H1 (cell line): ENCODE measurements around the gene PSME1. TPM values are rescaled to one million over a fixed set of nuclear protein-coding genes. Genes with fewer than 3 reads are reported as not detected.

Experiments
- CTCF ChIA-PET: fragments of 300-600 bp; sonication (Branson Sonifier 250); formaldehyde crosslinking; loops from one replicate; lab custom pipeline; 2021; ENCODE audit not compliant: partially characterized antibody; lab: Charles Lee
- POLR2A ChIA-PET: fragments of 300-600 bp; sonication (Branson Sonifier 250); formaldehyde crosslinking; loops from one replicate; lab custom pipeline; 2021; ENCODE audit warnings: inconsistent platforms; ENCODE audit not compliant: partially characterized antibody; lab: Charles Lee
- DNase-seq, 2 experiments: peaks; one replicate each; pipeline versions ENCODE4 v3.0.0 to v3.0.0-alpha.2; 2010 to 2022; ENCODE audit warnings: low spot score in 2 of 2, low read depth in 1 of 2, mixed read lengths in 1 of 2
- FAIRE-seq: peaks from 2 replicates; lab custom pipeline; 2011; peaks lifted over from hg19 to GRCh38; lab: Jason Lieb, UNC
- H2AFZ ChIP-seq: 2 replicates; pipeline ENCODE4 v1.8.1; 2012; ENCODE audit warnings: low read length, inconsistent platforms
- H2AK5ac ChIP-seq: 2 replicates; pipeline ENCODE4 v1.6.1; 2013; ENCODE audit warnings: low read depth, low read length
- H2BK120ac ChIP-seq: replicated peaks from 2 replicates; pipeline ENCODE3; 2013; ENCODE audit warnings: low read depth, low read length, inconsistent platforms
- H2BK12ac ChIP-seq: 2 replicates; pipeline ENCODE4 v1.6.1; 2013; ENCODE audit warnings: low read depth, low read length
- H2BK15ac ChIP-seq: 2 replicates; pipeline ENCODE4 v1.6.1; 2013; ENCODE audit warnings: low read length
- H2BK20ac ChIP-seq: 2 replicates; pipeline ENCODE4 v1.6.1; 2013; ENCODE audit warnings: low read length
- H2BK5ac ChIP-seq: 2 replicates; pipeline ENCODE4 v1.6.1; 2013; ENCODE audit warnings: low read depth, low read length
- H3K14ac ChIP-seq: 2 replicates; pipeline ENCODE4 v1.6.1; 2013; ENCODE audit warnings: inconsistent platforms; ENCODE audit not compliant: insufficient read length
- H3K18ac ChIP-seq: 2 replicates; pipeline ENCODE4 v1.6.1; 2013; ENCODE audit warnings: low read length; ENCODE audit errors: extremely low read depth
- H3K23ac ChIP-seq: 2 replicates; pipeline ENCODE4 v1.6.1; 2013; ENCODE audit warnings: inconsistent platforms; ENCODE audit not compliant: insufficient read length
- H3K23me2 ChIP-seq: 2 replicates; pipeline ENCODE4 v1.6.1; 2013; ENCODE audit warnings: low read depth, low read length
- H3K27ac ChIP-seq: 2 replicates; pipeline ENCODE4 v1.6.1; 2011; ENCODE audit warnings: low read depth, low read length, inconsistent platforms
- H3K27me3 ChIP-seq, 4 experiments: replicated peaks in 1 of 4; 1 replicate in 1 of 4; 2 replicates in 3 of 4; pipeline versions ENCODE4 v1.6.1 to v1.8.1; 2011 to 2013; ENCODE audit warnings: low read length in 3 of 4, mild to moderate bottlenecking in 3 of 4, inconsistent platforms in 2 of 4, mixed read lengths in 2 of 4, moderate library complexity in 1 of 4; ENCODE audit not compliant: control insufficient read depth in 3 of 4, insufficient read depth in 3 of 4; ENCODE audit errors: extremely low read depth in 1 of 4
- H3K36me3 ChIP-seq, 4 experiments: 2 replicates each; pipeline versions ENCODE4 v1.6.1 to v1.8.1; 2011 to 2013; ENCODE audit warnings: mild to moderate bottlenecking in 4 of 4, low read length in 3 of 4, moderate library complexity in 2 of 4, control low read depth in 1 of 4, inconsistent platforms in 1 of 4; ENCODE audit not compliant: insufficient read depth in 4 of 4, control insufficient read depth in 2 of 4
- H3K4ac ChIP-seq: replicated peaks from 2 replicates; pipeline ENCODE3; 2013; ENCODE audit warnings: low read length, low read depth, mixed read lengths, inconsistent platforms; ENCODE audit not compliant: insufficient read length
- H3K4me1 ChIP-seq, 4 experiments: replicated peaks in 1 of 4; 1 replicate in 1 of 4; 2 replicates in 3 of 4; pipeline versions ENCODE4 v1.6.1 to v1.8.1; 2011 to 2013; ENCODE audit warnings: low read length in 3 of 4, inconsistent platforms in 2 of 4, mixed read lengths in 1 of 4; ENCODE audit not compliant: insufficient read depth in 4 of 4, control insufficient read depth in 3 of 4
- H3K4me2 ChIP-seq, 2 experiments: 2 replicates each; pipeline versions ENCODE4 v1.6.1 to v1.8.1; 2011 to 2013; ENCODE audit warnings: low read depth in 2 of 2, low read length in 2 of 2, control low read depth in 1 of 2, inconsistent platforms in 1 of 2, mild to moderate bottlenecking in 1 of 2; ENCODE audit not compliant: insufficient read depth in 1 of 2
- H3K4me3 ChIP-seq, 4 experiments: fragments of 200-600, 300-600 bp in 1 of 4; sonication (generic), shearing (Covaris generic), sonication (Bioruptor Twin) in 1 of 4; 2 replicates each; pipeline versions ENCODE4 v1.5.1 to v1.8.1; 2011 to 2016; ENCODE audit warnings: low read length in 4 of 4, low read depth in 3 of 4, control low read depth in 2 of 4, inconsistent platforms in 2 of 4, mild to moderate bottlenecking in 2 of 4, mixed read lengths in 1 of 4, moderate library complexity in 1 of 4; ENCODE audit not compliant: insufficient read depth in 2 of 4; ENCODE audit errors: extremely low read depth in 1 of 4
- H3K56ac ChIP-seq: replicated peaks from 2 replicates; pipeline ENCODE3; 2013; ENCODE audit warnings: low read depth, mild to moderate bottlenecking, mixed read lengths, low read length, inconsistent platforms; ENCODE audit not compliant: insufficient read length
- H3K79me1 ChIP-seq: 2 replicates; pipeline ENCODE4 v1.6.1; 2013; ENCODE audit warnings: low read depth, low read length, control low read depth
- H3K79me2 ChIP-seq, 2 experiments: 2 replicates each; pipeline versions ENCODE4 v1.6.1 to v1.8.1; 2012 to 2013; ENCODE audit warnings: low read length in 2 of 2, mild to moderate bottlenecking in 2 of 2, inconsistent platforms in 1 of 2; ENCODE audit not compliant: insufficient read depth in 2 of 2, control insufficient read depth in 1 of 2
- H3K9ac ChIP-seq, 4 experiments: replicated peaks in 1 of 4; 1 replicate in 1 of 4; 2 replicates in 3 of 4; pipeline versions ENCODE4 v1.6.1 to v1.8.1; 2011 to 2013; ENCODE audit warnings: low read depth in 3 of 4, low read length in 3 of 4, control low read depth in 2 of 4, mild to moderate bottlenecking in 2 of 4, moderate library complexity in 2 of 4, inconsistent platforms in 1 of 4; ENCODE audit errors: extremely low read depth in 1 of 4
- H3K9me3 ChIP-seq, 2 experiments: 2 replicates each; pipeline versions ENCODE4 v1.6.1 to v1.8.1; 2012 to 2013; ENCODE audit warnings: mild to moderate bottlenecking in 2 of 2, moderate library complexity in 2 of 2, control low read depth in 1 of 2, inconsistent platforms in 1 of 2, low read depth in 1 of 2, low read length in 1 of 2, mixed read lengths in 1 of 2; ENCODE audit not compliant: insufficient read depth in 2 of 2
- H4K20me1 ChIP-seq, 2 experiments: replicated peaks in 1 of 2; 2 replicates each; pipeline versions ENCODE3 to v1.8.1; 2011 to 2013; ENCODE audit warnings: inconsistent platforms in 2 of 2, low read length in 2 of 2, mild to moderate bottlenecking in 1 of 2; ENCODE audit not compliant: insufficient read depth in 2 of 2, control insufficient read depth in 1 of 2
- H4K5ac ChIP-seq: 2 replicates; pipeline ENCODE4 v1.6.1; 2013; ENCODE audit warnings: low read length, low read depth, mixed read lengths, inconsistent platforms; ENCODE audit not compliant: insufficient read length
- H4K8ac ChIP-seq: 2 replicates; pipeline ENCODE4 v1.8.0; 2013; ENCODE audit warnings: mild to moderate bottlenecking, moderate library complexity, low read length, inconsistent platforms; ENCODE audit not compliant: insufficient read depth; ENCODE audit errors: extremely low read depth
- H4K91ac ChIP-seq: replicated peaks from 2 replicates; pipeline ENCODE3; 2013; ENCODE audit warnings: low read length, mixed read lengths, inconsistent platforms; ENCODE audit not compliant: insufficient read length
- BACH1 ChIP-seq: IDR thresholded peaks from 2 replicates; pipeline ENCODE4 v1.6.1; 2012; ENCODE audit warnings: low read length, improper control_type of control experiment
- CBX5 ChIP-seq: fragments of 300-800, 300-1000 bp; sonication (generic); IDR thresholded peaks from 2 replicates; pipeline ENCODE4 v1.7.1; 2016; ENCODE audit warnings: antibody characterized with exemption, low read length, low read depth
- CBX8 ChIP-seq: fragments of 300-800, 300-1000 bp; sonication (generic); IDR thresholded peaks from 2 replicates; pipeline ENCODE4 v1.7.1; 2016; ENCODE audit warnings: low read depth, low read length, borderline replicate concordance
- CHD1 ChIP-seq: IDR thresholded peaks from 2 replicates; pipeline ENCODE4 v1.6.1; 2012; ENCODE audit warnings: low read depth, low read length, improper control_type of control experiment
- CTBP2 ChIP-seq: IDR thresholded peaks from 2 replicates; pipeline ENCODE4 v1.7.0; 2011; ENCODE audit warnings: borderline replicate concordance, mild to moderate bottlenecking, moderate library complexity, mixed read lengths, low read length; ENCODE audit not compliant: insufficient read depth, insufficient read length
- GTF2F1 ChIP-seq: IDR thresholded peaks from 2 replicates; pipeline ENCODE4 v1.6.1; 2012; ENCODE audit warnings: low read depth, low read length, improper control_type of control experiment, borderline replicate concordance
- HDAC6 ChIP-seq: IDR thresholded peaks from one replicate; pipeline ENCODE4 v1.7.1; 2012; ENCODE audit warnings: low read depth, mild to moderate bottlenecking, inconsistent platforms, low read length, moderate library complexity
- KDM4A ChIP-seq: IDR thresholded peaks from one replicate; pipeline ENCODE4 v1.7.1; 2012; ENCODE audit warnings: low read depth, mild to moderate bottlenecking, moderate library complexity, low read length, inconsistent platforms; ENCODE audit not compliant: severe bottlenecking
- NRF1 ChIP-seq: IDR thresholded peaks from 2 replicates; pipeline ENCODE4 v1.6.1; 2011; ENCODE audit warnings: mild to moderate bottlenecking, low read depth, low read length, improper control_type of control experiment
- SP2 ChIP-seq: IDR thresholded peaks from 2 replicates; pipeline ENCODE4 v1.6.1; 2012; ENCODE audit warnings: mild to moderate bottlenecking, low read length, inconsistent platforms
- SP4 ChIP-seq: IDR thresholded peaks from 2 replicates; pipeline ENCODE4 v1.6.1; 2012; ENCODE audit warnings: low read length, inconsistent platforms
- YY1 ChIP-seq: IDR thresholded peaks from 2 replicates; pipeline ENCODE4 v1.6.1; 2011; ENCODE audit warnings: low read depth, mild to moderate bottlenecking, low read length
- WGBS, 2 experiments: shearing (Covaris generic) in 1 of 2; methylation state at CpG; one replicate each; pipeline versions ENCODE4 v1.1.6 to v1.1.7; 2013 to 2015; ENCODE audit warnings: low lambda C conversion rate in 2 of 2, mixed read lengths in 2 of 2, inconsistent platforms in 1 of 2, low coverage in 1 of 2, missing lambda C conversion rate in 1 of 2; ENCODE audit not compliant: insufficient replicate concordance in 2 of 2, insufficient coverage in 1 of 2, insufficient read length in 1 of 2; ENCODE audit errors: extremely low coverage in 1 of 2, missing lambda C conversion rate in 1 of 2; 5-methylcytosine and 5-hydroxymethylcytosine counted together
- polyA plus RNA-seq, 7 experiments: library from polyadenylated mRNA; depleted of rRNA in 3 of 7; stranded (reverse) in 5 of 7; unstranded in 2 of 7; fragments of >200 nt in 5 of 7; fragments of 200-250 nt in 2 of 7; gene quantifications; 1 replicate in 5 of 7; 2 replicates in 1 of 7; 4 replicates in 1 of 7; pipeline versions ENCODE4 v1.2.1 to v1.2.3, GENCODE V29; 2011 to 2013; ENCODE audit warnings: missing spikeins in 2 of 7, mixed read lengths in 2 of 7
- total RNA-seq: library from RNA; stranded (reverse); fragmentation: NEBNext Ultra II Directional; extraction: Animal tissue kit (Norgen Biotek cat#: 25700); gene quantifications from 2 replicates; pipeline ENCODE4 v1.2.1, GENCODE V29; 2021

The PSME1 gene
- total and polyA plus RNA-seq, 2 of the 8 experiments (the other 6 are each of a cell fraction or from before 2014, with no cell fraction given): 74.9 to 85.9 TPM

- no peak overlapping the region for H2BK15ac ChIP-seq
- H3K36me3 ChIP-seq: peaks cover 7 to 28% (median 23%) of the 10 kb centered on the region in 4 experiments; a peak in 6 of 8 replicates
- H3K4me1 ChIP-seq: no peaks in the 10 kb centered on the region
- POLR2A ChIA-PET: interaction anchor here (0.6 to 11.1 kb wide), 9 partner anchors 7 to 83 kb away, joined by 3 to 96 read pairs (median 3); partner anchors contain the start of genes DCAF11, IRF9, NRL and PCK2
- H3K27ac ChIP-seq: no peak overlapping the region
- H3K23ac ChIP-seq: no peak overlapping the region
- H4K91ac ChIP-seq: no peak overlapping the region
- no peak overlapping the region for H2AFZ ChIP-seq
- H3K18ac ChIP-seq: no peak overlapping the region
- no peak overlapping the region for H3K9ac ChIP-seq
- no peak overlapping the region for H4K8ac ChIP-seq
- no peak overlapping the region for H3K14ac ChIP-seq
- no peak overlapping the region for H3K4ac ChIP-seq
- H3K9me3 ChIP-seq: no peaks in the 10 kb centered on the region
- H2BK5ac ChIP-seq: no peak overlapping the region
- H3K79me1 ChIP-seq: no peaks in the 10 kb centered on the region
- 85% methylated on average over 9 of the region's 9 CpGs; no CpG with 5 or more reads in 1 of the 2 experiments for WGBS, 2 experiments
- CTCF ChIA-PET: interaction anchor here (0.7 to 1.5 kb wide), 2 partner anchors 16 to 43 kb away, joined by 3 read pairs; no protein-coding TSS in a partner anchor
- H2BK120ac ChIP-seq: no peak overlapping the region
- H4K20me1 ChIP-seq: peaks cover 0 to 3% of the 10 kb centered on the region in 2 experiments
- no peak overlapping the region for H3K56ac ChIP-seq
- no peak overlapping the region for H3K4me3 ChIP-seq
- no peak overlapping the region for H2BK20ac ChIP-seq
- no peaks in the 10 kb centered on the region for H3K27me3 ChIP-seq
- FAIRE-seq (no peak), DNase-seq (no peak)
- no peak overlapping the region for H4K5ac ChIP-seq
- H3K4me2 ChIP-seq: no peak overlapping the region
- no peak overlapping the region for H2AK5ac ChIP-seq
- H3K79me2 ChIP-seq: no peaks in the 10 kb centered on the region
- no peaks in the 10 kb centered on the region for H3K23me2 ChIP-seq
- no peak overlapping the region for H2BK12ac ChIP-seq
- TF ChIP-seq BACH1: no peak
- no peak for TF ChIP-seq CBX5
- TF ChIP-seq SP4: no peak
- no peak for TF ChIP-seq YY1
- TF ChIP-seq HDAC6: no peak
- TF ChIP-seq KDM4A: no peak
- TF ChIP-seq NRF1: no peak
- TF ChIP-seq CBX8: no peak
- TF ChIP-seq SP2: no peak
- TF ChIP-seq CTBP2: no peak
- TF ChIP-seq GTF2F1: no peak
- no peak for TF ChIP-seq CHD1
Observed at GRCh38 chr14:24123424-24124417, 12.3 kb upstream of the PSME1 start.
